ENCODE measurements around the gene ELMOD1. TPM values are rescaled to one million over a fixed set of nuclear protein-coding genes. Genes with fewer than 3 reads are reported as not detected.

The ELMOD1 gene
- total RNA-seq, 2 experiments from 2014 or later = not detected

GRCh38 chr11:107676336-107677057, 85.5 kb downstream of the ELMOD1 start:
- H3K27me3 Mint-ChIP-seq = peaks cover 16% of the 10 kb centered on the region
- ChIA-PET POLR2A (no interaction called here), CTCF (no interaction called here)
- H3K9me3 Mint-ChIP-seq (ENCODE audit: low read depth) = no peaks in the 10 kb centered on the region
- intact Hi-C loops (cut with DNase I, micrococcal nuclease) = no loop called here
- no peak overlapping the region for H3K4me3 Mint-ChIP-seq
- no peak overlapping the region for H3K27ac Mint-ChIP-seq
- H3K4me1 Mint-ChIP-seq = no peaks in the 10 kb centered on the region
- DNase-seq (no peak), ATAC-seq (no peak)
- no peaks in the 10 kb centered on the region for H3K36me3 Mint-ChIP-seq (ENCODE audit: low read depth)

DNA sequence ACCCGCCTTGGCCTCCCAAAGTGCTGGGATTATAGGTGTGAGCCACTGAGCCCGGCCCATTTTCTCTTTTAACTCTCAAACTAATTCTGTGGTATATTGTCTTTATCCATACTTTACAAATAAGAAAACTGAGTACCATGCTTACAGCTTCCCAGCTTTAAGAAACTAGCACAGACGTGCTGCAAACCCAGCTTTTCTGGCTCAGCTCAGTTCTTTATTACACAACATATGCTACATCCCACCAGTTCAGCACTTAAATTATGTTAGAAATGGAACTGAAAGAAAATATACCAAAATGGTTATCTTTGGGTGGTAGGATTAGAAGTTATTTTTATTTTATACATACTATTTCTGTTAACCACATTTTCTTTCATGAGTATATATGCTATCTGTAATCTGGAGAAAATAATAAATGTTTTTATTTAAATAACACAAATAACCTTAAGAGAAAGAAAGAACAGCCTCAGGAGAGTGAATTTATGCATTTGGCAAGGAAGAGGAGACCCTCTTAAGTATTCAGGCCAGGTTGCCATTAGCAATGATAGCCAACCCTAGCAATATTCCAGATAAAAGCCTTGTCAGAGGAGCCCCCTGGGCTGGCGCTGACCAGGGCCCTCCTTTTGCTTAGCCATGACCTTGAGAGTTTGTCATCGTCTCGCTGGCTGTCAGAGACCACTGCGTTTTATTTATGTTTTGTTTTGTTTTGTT, 87.1 kb downstream of the ELMOD1 start:
- CTCF ChIA-PET = no interaction called here
- ATAC-seq = no peak
- Mint-ChIP-seq H3K4me1 (no peaks in the 10 kb centered on the region), H3K27ac (no peak overlapping the region), H3K27me3 (peaks cover 14% of the 10 kb centered on the region), H3K9me3 (ENCODE audit: low read depth) (no peaks in the 10 kb centered on the region), H3K36me3 (ENCODE audit: low read depth) (no peaks in the 10 kb centered on the region), H3K4me3 (no peak overlapping the region)
- DNase-seq = no peak
- intact Hi-C loops (cut with DNase I, micrococcal nuclease) = no loop called here
- POLR2A ChIA-PET = no interaction called here

- Mint-ChIP-seq H3K4me1 (no peaks in the 10 kb centered on the region), H3K9me3 (ENCODE audit: low read depth) (no peaks in the 10 kb centered on the region), H3K4me3 (no peak overlapping the region), H3K36me3 (ENCODE audit: low read depth) (no peaks in the 10 kb centered on the region), H3K27ac (no peak overlapping the region), H3K27me3 (peaks cover 14% of the 10 kb centered on the region)
- DNase-seq = no peak
- ATAC-seq = no peak
- intact Hi-C loops (cut with DNase I, micrococcal nuclease) = no loop called here
- ChIA-PET CTCF (no interaction called here), POLR2A (no interaction called here)
These were observed 87.7 kb downstream of the ELMOD1 start for GRCh38 chr11:107678632-107678971.

GRCh38 chr11:107679255-107680024, 88.5 kb downstream of the ELMOD1 start:
- Mint-ChIP-seq H3K27me3 (peaks cover 14% of the 10 kb centered on the region), H3K4me1 (no peaks in the 10 kb centered on the region), H3K9me3 (ENCODE audit: low read depth) (no peaks in the 10 kb centered on the region), H3K4me3 (no peak overlapping the region), H3K27ac (no peak overlapping the region), H3K36me3 (ENCODE audit: low read depth) (no peaks in the 10 kb centered on the region)
- ATAC-seq (no peak), DNase-seq (no peak)
- ChIA-PET POLR2A (no interaction called here), CTCF (no interaction called here)
- intact Hi-C loops (cut with DNase I, micrococcal nuclease) = no loop called here

DNA sequence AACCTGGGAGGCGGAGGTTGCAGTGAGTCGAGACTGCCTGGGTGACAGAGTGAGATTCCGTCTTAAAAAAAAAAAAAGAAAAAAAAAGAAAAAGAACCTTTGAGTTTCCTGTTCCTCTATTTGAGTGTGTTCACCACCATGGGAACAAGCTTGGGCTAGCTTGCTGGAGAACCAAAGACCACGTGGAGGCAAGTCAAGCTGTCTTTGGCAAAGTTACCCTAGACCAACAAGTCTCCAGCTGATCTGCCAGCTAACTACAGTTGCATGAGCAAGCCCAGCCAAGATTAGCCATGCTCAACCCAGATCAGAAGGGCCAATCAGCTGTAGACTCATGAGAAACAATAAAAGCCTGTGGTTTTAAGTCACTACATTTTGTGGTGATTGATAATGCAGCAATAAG, 91.2 kb downstream of the ELMOD1 start:
- no peak overlapping the region for H3K27ac Mint-ChIP-seq
- ATAC-seq (no peak), DNase-seq (no peak)
- intact Hi-C loops (cut with DNase I, micrococcal nuclease) = no loop called here
- no peak overlapping the region for H3K4me3 Mint-ChIP-seq
- peaks cover 9% of the 10 kb centered on the region for H3K27me3 Mint-ChIP-seq
- no peaks in the 10 kb centered on the region for H3K4me1 Mint-ChIP-seq
- H3K9me3 Mint-ChIP-seq (ENCODE audit: low read depth) = no peaks in the 10 kb centered on the region
- no peaks in the 10 kb centered on the region for H3K36me3 Mint-ChIP-seq (ENCODE audit: low read depth)
- CTCF ChIA-PET = interaction anchor here (1.3 kb wide), 1 partner anchor 9 kb away, joined by 4 read pairs; no protein-coding TSS in a partner anchor
- POLR2A ChIA-PET = no interaction called here

- ChIA-PET POLR2A (no interaction called here), CTCF (interaction anchor here (1.3 to 1.6 kb wide), 2 partner anchors 9 to 19 kb away, joined by 3 to 4 read pairs; no protein-coding TSS in a partner anchor)
- no peaks in the 10 kb centered on the region for H3K36me3 Mint-ChIP-seq (ENCODE audit: low read depth)
- ATAC-seq (no peak), DNase-seq (no peak)
- intact Hi-C loops (cut with DNase I, micrococcal nuclease) = no loop called here
- no peaks in the 10 kb centered on the region for H3K9me3 Mint-ChIP-seq (ENCODE audit: low read depth)
- no peaks in the 10 kb centered on the region for H3K4me1 Mint-ChIP-seq
- no peak overlapping the region for H3K4me3 Mint-ChIP-seq
- peaks cover 9% of the 10 kb centered on the region for H3K27me3 Mint-ChIP-seq
- no peak overlapping the region for H3K27ac Mint-ChIP-seq
These were observed 91.6 kb downstream of the ELMOD1 start for GRCh38 chr11:107682572-107682971.

DNA sequence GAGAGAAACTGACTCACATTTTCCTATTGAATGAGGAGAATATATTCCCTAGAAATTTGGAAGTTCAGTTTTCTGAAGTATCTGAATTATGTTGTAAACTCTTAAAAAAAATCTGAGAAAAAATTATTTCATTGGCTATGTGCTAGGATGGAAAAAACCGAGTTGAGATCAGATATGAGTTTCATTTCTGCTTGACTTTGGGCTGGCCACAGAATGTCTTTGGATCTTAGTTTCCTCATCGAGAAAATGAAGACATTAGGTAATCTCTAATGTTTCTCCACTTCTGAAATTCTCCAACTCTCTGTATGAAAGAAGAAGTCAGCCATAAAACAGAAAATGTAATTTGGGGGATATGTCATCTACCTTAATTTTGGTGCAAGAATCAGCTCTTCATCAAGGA, 92.1 kb downstream of the ELMOD1 start:
- no peak for DNase-seq
- POLR2A ChIA-PET = no interaction called here

DNA sequence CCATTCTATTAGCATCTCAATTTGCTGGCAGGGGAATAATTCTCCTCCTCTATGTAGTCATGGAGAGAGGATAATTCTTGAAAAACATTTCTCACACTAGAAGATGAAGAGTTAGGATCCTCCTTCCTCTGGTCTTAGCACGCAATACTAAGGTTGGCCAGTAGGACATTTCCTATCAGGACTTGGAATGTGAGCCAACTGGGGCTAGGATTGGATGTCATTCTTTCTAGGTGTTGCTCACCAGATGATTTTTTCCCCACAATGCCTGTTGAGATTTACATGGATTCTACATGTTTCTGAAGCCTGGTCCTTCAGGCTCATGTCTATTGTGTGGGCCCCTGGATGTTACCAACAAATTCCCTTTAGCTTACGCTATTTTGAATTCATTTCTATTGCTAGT, 92.9 kb downstream of the ELMOD1 start:
- intact Hi-C loops (cut with DNase I, micrococcal nuclease) = no loop called here
- no peak for DNase-seq
- no peaks in the 10 kb centered on the region for H3K9me3 Mint-ChIP-seq (ENCODE audit: low read depth)
- H3K27me3 Mint-ChIP-seq = peaks cover 9% of the 10 kb centered on the region
- ChIA-PET CTCF (interaction anchor here (0.8 to 1.6 kb wide), 3 partner anchors 21 to 108 kb away, joined by 3 to 6 read pairs (median 6); no protein-coding TSS in a partner anchor), POLR2A (no interaction called here)
- no peak overlapping the region for H3K27ac Mint-ChIP-seq
- no peaks in the 10 kb centered on the region for H3K36me3 Mint-ChIP-seq (ENCODE audit: low read depth)
- H3K4me3 Mint-ChIP-seq = no peak overlapping the region
- ATAC-seq = no peak
- H3K4me1 Mint-ChIP-seq = no peaks in the 10 kb centered on the region

More for the DNA sequence above, 92.1 kb downstream of the ELMOD1 start:
- ATAC-seq = no peak
- Mint-ChIP-seq H3K27ac (no peak overlapping the region), H3K4me3 (no peak overlapping the region), H3K9me3 (ENCODE audit: low read depth) (no peaks in the 10 kb centered on the region), H3K27me3 (peaks cover 9% of the 10 kb centered on the region), H3K4me1 (no peaks in the 10 kb centered on the region), H3K36me3 (ENCODE audit: low read depth) (no peaks in the 10 kb centered on the region)
- CTCF ChIA-PET = interaction anchor here (0.7 to 1.6 kb wide), 6 partner anchors 10 to 907 kb away, joined by 3 to 6 read pairs (median 4); no protein-coding TSS in a partner anchor
- intact Hi-C loops (cut with DNase I, micrococcal nuclease) = no loop called here

DNA sequence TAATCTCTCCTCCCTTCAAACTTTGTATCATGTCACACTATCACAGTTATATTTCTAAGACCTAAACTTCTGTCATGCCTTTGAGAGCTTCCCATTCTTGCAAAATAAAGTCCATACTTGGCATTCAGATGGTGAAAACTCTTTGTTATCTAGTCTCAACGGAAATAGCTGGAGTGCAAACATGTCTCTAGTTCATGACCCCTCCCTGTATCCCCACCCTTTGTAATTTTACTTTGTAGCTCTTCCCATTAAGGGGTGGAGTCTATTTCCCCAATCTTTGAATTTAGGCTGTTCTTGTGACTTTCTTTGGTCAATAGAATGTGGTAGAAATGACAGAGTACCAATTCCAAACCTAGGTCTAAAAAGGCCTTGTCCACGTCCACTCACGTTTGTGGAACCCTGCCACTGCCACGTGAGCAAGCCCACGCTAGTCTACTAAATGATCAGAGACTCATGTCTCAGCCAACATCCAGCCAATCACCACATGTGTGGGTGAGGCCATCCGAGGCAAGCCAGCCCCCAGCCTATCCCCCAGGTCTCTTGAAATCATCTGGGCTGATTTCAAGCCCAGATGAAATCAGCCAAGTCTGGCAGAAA, 97.5 kb downstream of the ELMOD1 start:
- Mint-ChIP-seq H3K36me3 (ENCODE audit: low read depth) (no peaks in the 10 kb centered on the region), H3K9me3 (ENCODE audit: low read depth) (no peaks in the 10 kb centered on the region), H3K4me1 (no peaks in the 10 kb centered on the region), H3K4me3 (no peak overlapping the region), H3K27me3 (peaks cover 9% of the 10 kb centered on the region), H3K27ac (no peak overlapping the region)
- DNase-seq (no peak), ATAC-seq (no peak)
- CTCF ChIA-PET = interaction anchor here (1.0 to 3.6 kb wide), 17 partner anchors 8 to 164 kb away, joined by 3 to 49 read pairs (median 6); partner anchors contain the start of genes ALKBH8 and ELMOD1
- POLR2A ChIA-PET = no interaction called here
- intact Hi-C loops (cut with DNase I, micrococcal nuclease) = no loop called here

GRCh38 chr11:107689317-107690202, 98.6 kb downstream of the ELMOD1 start:
- POLR2A ChIA-PET = interaction anchor here (0.8 kb wide), 1 partner anchor 127 kb away, joined by 3 read pairs; no protein-coding TSS in a partner anchor
- DNase-seq (peak; percentile 77), ATAC-seq (peak; percentile 73)
- Mint-ChIP-seq H3K27me3 (peaks cover 6% of the 10 kb centered on the region), H3K27ac (no peak overlapping the region), H3K4me1 (no peaks in the 10 kb centered on the region), H3K36me3 (ENCODE audit: low read depth) (no peaks in the 10 kb centered on the region), H3K9me3 (ENCODE audit: low read depth) (no peaks in the 10 kb centered on the region), H3K4me3 (no peak overlapping the region)
- intact Hi-C loops (cut with DNase I, micrococcal nuclease) = loop anchor here (1.0 kb wide), 3 partner anchors 113 to 140 kb away; no protein-coding TSS in a partner anchor
- CTCF ChIA-PET = interaction anchor here (0.6 to 3.6 kb wide), 32 partner anchors 9 to 822 kb away, joined by 3 to 49 read pairs (median 4); partner anchors contain the start of genes ALKBH8 and ELMOD1
